ENCODE measurements around the gene DNAJC22. TPM values are rescaled to one million over a fixed set of nuclear protein-coding genes. Genes with fewer than 3 reads are reported as not detected.

DNAJC22 gene
- total RNA-seq, 2 experiments from 2014 or later, result 0.05 TPM; not detected in 1

DNA sequence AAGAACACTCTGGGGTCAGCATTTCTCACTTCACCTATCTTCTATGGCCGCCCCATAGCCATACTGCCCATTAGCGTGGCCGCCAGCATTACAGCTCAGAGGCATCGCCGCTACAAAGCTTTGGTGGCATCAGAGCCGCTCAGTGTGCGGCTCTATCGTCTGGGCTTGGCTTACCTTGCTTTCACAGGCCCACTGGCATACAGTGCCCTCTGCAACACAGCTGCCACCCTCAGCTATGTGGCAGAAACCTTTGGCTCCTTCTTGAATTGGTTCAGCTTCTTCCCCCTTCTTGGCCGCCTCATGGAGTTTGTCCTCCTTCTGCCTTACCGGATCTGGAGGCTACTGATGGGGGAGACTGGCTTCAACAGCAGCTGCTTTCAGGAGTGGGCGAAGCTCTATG lies 2.6 kb downstream of the DNAJC22 start:
- Mint-ChIP-seq H3K27me3 (peaks cover 63% of the 10 kb centered on the region), H3K4me3 (no peak overlapping the region), H3K4me1 (peaks cover 22% of the 10 kb centered on the region), H3K9me3 (no peaks in the 10 kb centered on the region), H3K27ac (no peak overlapping the region), H3K36me3 (ENCODE audit: low read depth) (no peaks in the 10 kb centered on the region)
- POLR2A ChIA-PET, result interaction anchor here (0.6 to 2.0 kb wide), 3 partner anchors 17 to 161 kb away, joined by 3 to 4 read pairs (median 3); partner anchors contain the start of gene SPATS2
- no peak for DNase-seq
- CTCF ChIA-PET, result interaction anchor here (0.5 to 9.4 kb wide), 6 partner anchors 8 to 262 kb away, joined by 3 to 161 read pairs (median 16); partner anchors contain the start of gene PRPH

- POLR2A ChIA-PET, result interaction anchor here (1.0 to 1.4 kb wide), 3 partner anchors 12 to 88 kb away, joined by 3 to 8 read pairs (median 6); partner anchors contain the start of genes SPATS2 and TUBA1C
- CTCF ChIA-PET, result interaction anchor here (0.6 to 9.4 kb wide), 7 partner anchors 10 to 162 kb away, joined by 5 to 161 read pairs (median 10); partner anchors contain the start of genes PRPH and SPATS2
Measured at GRCh38 chr12:49352351-49352750, 5.7 kb downstream of the DNAJC22 start.

GRCh38 chr12:49355913-49356312 lies 9.2 kb downstream of the DNAJC22 start:
- CTCF ChIA-PET, result interaction anchor here (1.2 to 4.5 kb wide), 5 partner anchors 8 to 163 kb away, joined by 3 to 237 read pairs (median 65); partner anchors contain the start of genes DNAJC22 and SPATS2
- Mint-ChIP-seq H3K36me3 (ENCODE audit: low read depth) (no peaks in the 10 kb centered on the region), H3K9me3 (no peaks in the 10 kb centered on the region), H3K27ac (no peak overlapping the region), H3K4me1 (peaks cover 3% of the 10 kb centered on the region), H3K4me3 (no peak overlapping the region), H3K27me3 (peaks cover 45% of the 10 kb centered on the region)
- POLR2A ChIA-PET, result no interaction called here
- no peak for DNase-seq

More at GRCh38 chr12:49352351-49352750, 5.7 kb downstream of the DNAJC22 start:
- no peak for DNase-seq
- Mint-ChIP-seq H3K27ac (no peak overlapping the region), H3K4me1 (peaks cover 4% of the 10 kb centered on the region), H3K27me3 (peaks cover 54% of the 10 kb centered on the region), H3K9me3 (no peaks in the 10 kb centered on the region), H3K4me3 (no peak overlapping the region), H3K36me3 (ENCODE audit: low read depth) (no peaks in the 10 kb centered on the region)

GRCh38 chr12:49357103-49357678 lies 10.5 kb downstream of the DNAJC22 start:
- POLR2A ChIA-PET, result interaction anchor here (2.3 to 3.0 kb wide), 2 partner anchors 10 to 227 kb away, joined by 8 to 29 read pairs; partner anchors contain the start of genes SPATS2 and TUBA1B
- CTCF ChIA-PET, result interaction anchor here (0.5 to 4.5 kb wide), 29 partner anchors 9 to 485 kb away, joined by 3 to 237 read pairs (median 8); partner anchors contain the start of genes C1QL4, DNAJC22, PRPH and SPATS2

GRCh38 chr12:49358483-49359141 lies 11.9 kb downstream of the DNAJC22 start:
- Mint-ChIP-seq H3K36me3 (ENCODE audit: low read depth) (no peaks in the 10 kb centered on the region), H3K4me1 (peaks cover 3% of the 10 kb centered on the region), H3K9me3 (no peaks in the 10 kb centered on the region), H3K27ac (no peak overlapping the region), H3K27me3 (peaks cover 35% of the 10 kb centered on the region), H3K4me3 (no peak overlapping the region)
- POLR2A ChIA-PET, result interaction anchor here (0.9 to 3.0 kb wide), 8 partner anchors 8 to 278 kb away, joined by 3 to 29 read pairs (median 6); partner anchors contain the start of genes SPATS2 and TUBA1B
- CTCF ChIA-PET, result interaction anchor here (0.6 to 4.5 kb wide), 62 partner anchors 10 to 353 kb away, joined by 3 to 237 read pairs (median 4); partner anchors contain the start of genes C1QL4, DNAJC22, KCNH3 and PRPH
- DNase-seq, result peak; percentile 60

More at GRCh38 chr12:49357103-49357678, 10.5 kb downstream of the DNAJC22 start:
- no peaks in the 10 kb centered on the region for H3K36me3 Mint-ChIP-seq (ENCODE audit: low read depth)
- no peaks in the 10 kb centered on the region for H3K9me3 Mint-ChIP-seq
- H3K4me3 Mint-ChIP-seq, result no peak overlapping the region
- peaks cover 43% of the 10 kb centered on the region for H3K27me3 Mint-ChIP-seq
- no peak overlapping the region for H3K27ac Mint-ChIP-seq
- peaks cover 3% of the 10 kb centered on the region for H3K4me1 Mint-ChIP-seq
- no peak for DNase-seq

GRCh38 chr12:49359671-49360070 lies 13.0 kb downstream of the DNAJC22 start:
- POLR2A ChIA-PET, result no interaction called here
- CTCF ChIA-PET, result interaction anchor here (1.4 to 4.5 kb wide), 16 partner anchors 9 to 226 kb away, joined by 3 to 237 read pairs (median 15); partner anchors contain the start of genes DNAJC22, KCNH3 and SPATS2
- no peak overlapping the region for H3K27ac Mint-ChIP-seq
- H3K36me3 Mint-ChIP-seq (ENCODE audit: low read depth), result no peaks in the 10 kb centered on the region
- H3K9me3 Mint-ChIP-seq, result no peaks in the 10 kb centered on the region
- peaks cover 32% of the 10 kb centered on the region for H3K27me3 Mint-ChIP-seq
- no peak overlapping the region for H3K4me3 Mint-ChIP-seq
- DNase-seq, result no peak
- peaks cover 3% of the 10 kb centered on the region for H3K4me1 Mint-ChIP-seq

GRCh38 chr12:49362077-49362476 lies 15.4 kb downstream of the DNAJC22 start:
- no peaks in the 10 kb centered on the region for H3K9me3 Mint-ChIP-seq
- H3K4me1 Mint-ChIP-seq, result peaks cover 8% of the 10 kb centered on the region
- H3K4me3 Mint-ChIP-seq, result no peak overlapping the region
- CTCF ChIA-PET, result interaction anchor here (0.7 to 2.0 kb wide), 6 partner anchors 11 to 218 kb away, joined by 3 to 7 read pairs (median 4); no protein-coding TSS in a partner anchor
- H3K27ac Mint-ChIP-seq, result no peak overlapping the region
- peaks cover 22% of the 10 kb centered on the region for H3K27me3 Mint-ChIP-seq
- peaks cover 2% of the 10 kb centered on the region for H3K36me3 Mint-ChIP-seq (ENCODE audit: low read depth)
- no peak for DNase-seq
- POLR2A ChIA-PET, result no interaction called here

GRCh38 chr12:49364989-49365388 lies 18.3 kb downstream of the DNAJC22 start:
- Mint-ChIP-seq H3K4me3 (no peak overlapping the region), H3K4me1 (peaks cover 23% of the 10 kb centered on the region), H3K9me3 (no peaks in the 10 kb centered on the region), H3K27me3 (peaks cover 10% of the 10 kb centered on the region), H3K36me3 (ENCODE audit: low read depth) (peaks cover 2% of the 10 kb centered on the region), H3K27ac (no peak overlapping the region)
- DNase-seq, result no peak
- CTCF ChIA-PET, result interaction anchor here (2.8 kb wide), 1 partner anchor 18 kb away, joined by 27 read pairs; the partner anchor contains the start of gene DNAJC22
- POLR2A ChIA-PET, result interaction anchor here (1.2 to 2.9 kb wide), 6 partner anchors 12 to 176 kb away, joined by 3 to 44 read pairs (median 18); partner anchors contain the start of genes DNAJC22, TROAP, TUBA1A and TUBA1C

DNA sequence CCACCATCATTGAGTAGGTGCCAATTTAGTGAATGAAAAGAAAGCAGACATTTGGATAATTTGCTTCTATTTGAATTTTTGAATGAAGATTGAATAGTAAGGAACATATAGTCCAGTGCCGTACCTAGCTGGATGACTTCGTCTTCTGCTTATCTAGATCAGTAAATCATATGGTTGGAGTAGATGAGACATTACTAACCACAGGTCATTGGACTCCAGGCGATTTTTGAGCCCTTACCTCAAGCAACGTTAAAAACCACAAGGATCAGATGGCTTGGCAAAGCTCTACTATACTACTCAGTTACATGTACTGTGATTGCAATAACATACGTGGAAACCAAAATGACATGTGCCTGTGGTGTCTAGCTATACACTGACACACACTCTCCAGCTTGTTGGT lies 18.9 kb downstream of the DNAJC22 start:
- H3K9me3 Mint-ChIP-seq, result no peaks in the 10 kb centered on the region
- POLR2A ChIA-PET, result interaction anchor here (1.1 to 2.9 kb wide), 13 partner anchors 8 to 296 kb away, joined by 3 to 44 read pairs (median 12); partner anchors contain the start of genes DNAJC22, KCNH3, MCRS1 and PRPF40B
- CTCF ChIA-PET, result interaction anchor here (2.4 to 6.2 kb wide), 4 partner anchors 8 to 149 kb away, joined by 12 to 74 read pairs (median 22); partner anchors contain the start of gene DNAJC22
- H3K27ac Mint-ChIP-seq, result no peak overlapping the region
- no peak for DNase-seq
- H3K36me3 Mint-ChIP-seq (ENCODE audit: low read depth), result peaks cover 2% of the 10 kb centered on the region
- H3K4me1 Mint-ChIP-seq, result peaks cover 28% of the 10 kb centered on the region
- H3K4me3 Mint-ChIP-seq, result peak overlapping the region; percentile 96
- peaks cover 10% of the 10 kb centered on the region for H3K27me3 Mint-ChIP-seq

DNA sequence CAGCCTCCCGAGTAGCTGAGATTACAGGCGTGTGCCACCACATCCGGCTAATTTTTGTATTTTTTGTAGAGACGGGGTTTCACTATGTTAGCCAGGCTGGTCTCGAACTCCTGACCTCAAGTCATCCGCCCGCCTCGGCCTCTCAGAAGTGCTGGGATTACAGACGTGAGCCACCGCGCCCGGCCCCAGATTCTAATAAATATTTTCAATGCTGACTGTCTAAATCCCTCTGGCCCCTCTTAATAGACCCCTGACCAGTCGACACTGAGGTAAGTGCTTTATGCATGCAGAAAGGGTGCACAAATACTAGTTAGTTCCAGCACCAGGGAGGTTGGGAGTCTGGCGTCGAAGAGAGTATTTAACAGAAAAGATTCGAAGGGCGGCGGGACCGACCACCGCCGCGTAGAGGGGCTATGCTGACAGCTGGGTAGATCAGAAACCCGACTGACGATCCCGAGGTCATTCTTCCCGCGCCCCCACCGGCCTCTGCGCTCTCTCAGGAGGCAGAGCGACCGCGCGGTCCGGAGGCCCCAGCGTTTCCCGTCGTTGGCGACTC lies 19.5 kb downstream of the DNAJC22 start:
- CTCF ChIA-PET, result interaction anchor here (0.7 to 6.2 kb wide), 22 partner anchors 9 to 1595 kb away, joined by 3 to 74 read pairs (median 7); partner anchors contain the start of genes DNAJC22, KCNH3, TMBIM6 and TROAP
- Mint-ChIP-seq H3K36me3 (ENCODE audit: low read depth) (peaks cover 4% of the 10 kb centered on the region), H3K4me1 (peaks cover 31% of the 10 kb centered on the region), H3K27ac (peak overlapping the region; percentile 93), H3K4me3 (peak overlapping the region; percentile 96), H3K9me3 (no peaks in the 10 kb centered on the region), H3K27me3 (peaks cover 6% of the 10 kb centered on the region)
- POLR2A ChIA-PET, result interaction anchor here (0.7 to 2.9 kb wide), 37 partner anchors 8 to 454 kb away, joined by 3 to 44 read pairs (median 5); partner anchors contain the start of genes DNAJC22, KCNH3, MCRS1 and PRPF40B
- no peak for DNase-seq

GRCh38 chr12:49366652-49367380 lies 20.1 kb downstream of the DNAJC22 start:
- Mint-ChIP-seq H3K4me3 (peak overlapping the region; percentile 96), H3K27me3 (peaks cover 2% of the 10 kb centered on the region), H3K27ac (peak overlapping the region; percentile 93), H3K4me1 (peaks cover 35% of the 10 kb centered on the region), H3K9me3 (no peaks in the 10 kb centered on the region), H3K36me3 (ENCODE audit: low read depth) (peaks cover 8% of the 10 kb centered on the region)
- ChIA-PET POLR2A (interaction anchor here (0.6 to 2.9 kb wide), 51 partner anchors 9 to 453 kb away, joined by 3 to 44 read pairs (median 4); partner anchors contain the start of genes DNAJC22, KCNH3, MCRS1 and PRKAG1), CTCF (interaction anchor here (0.7 to 6.2 kb wide), 28 partner anchors 9 to 1596 kb away, joined by 3 to 74 read pairs (median 6); partner anchors contain the start of genes DNAJC22, KCNH3, PRPF40B and TMBIM6)
- peak; percentile 91 for DNase-seq

Measured in activated CD4-positive, alpha-beta memory T cell treated with anti-CD3 and anti-CD28 coated beads, Interleukin-2, amount 10 ng/mL, durations not matched to agents 7 days and 5 days (primary cell).